ENCODE results near the gene ONECUT2. TPM values are rescaled to one million over a fixed set of nuclear protein-coding genes. Genes with fewer than 3 reads are reported as not detected.

ONECUT2 gene
- total RNA-seq, 2 experiments from 2014 or later, result not detected

GRCh38 chr18:57435846-57436190 lies 644 bp downstream of the ONECUT2 start:
- ATAC-seq, result no peak
- Mint-ChIP-seq H3K4me1 (ENCODE audit: low read depth) (peaks cover 44% of the 10 kb centered on the region), H3K27me3 (peaks cover 82% of the 10 kb centered on the region), H3K9me3 (no peaks in the 10 kb centered on the region), H3K36me3 (ENCODE audit: low read depth) (peaks cover 4% of the 10 kb centered on the region), H3K4me3 (peak overlapping the region; percentile 62), H3K27ac (no peak overlapping the region)
- intact Hi-C loops (cut with micrococcal nuclease), result loop anchor here (10.0 kb wide), 1 partner anchor 561 kb away; no protein-coding TSS in a partner anchor
- TF ChIP-seq CTCF (IDR thresholded peaks at IDR 0.05), result no peak
- peak; percentile 9 for DNase-seq
- CTCF ChIA-PET, result no interaction called here
- POLR2A ChIA-PET, result interaction anchor here (1.2 kb wide), 1 partner anchor 14 kb away, joined by 3 read pairs; no protein-coding TSS in a partner anchor

- Mint-ChIP-seq H3K9me3 (no peaks in the 10 kb centered on the region), H3K36me3 (ENCODE audit: low read depth) (peaks cover 4% of the 10 kb centered on the region), H3K27ac (peak overlapping the region; percentile 20), H3K4me3 (peak overlapping the region; percentile 62), H3K4me1 (ENCODE audit: low read depth) (peaks cover 47% of the 10 kb centered on the region), H3K27me3 (peaks cover 82% of the 10 kb centered on the region)
- ATAC-seq, result no peak
- no peak for DNase-seq
- TF ChIP-seq CTCF (IDR thresholded peaks at IDR 0.05), result no peak
- CTCF ChIA-PET, result no interaction called here
- intact Hi-C loops (cut with micrococcal nuclease), result loop anchor here (10.0 kb wide), 1 partner anchor 562 kb away; no protein-coding TSS in a partner anchor
- POLR2A ChIA-PET, result interaction anchor here (1.2 kb wide), 1 partner anchor 15 kb away, joined by 3 read pairs; no protein-coding TSS in a partner anchor
These were observed 1.2 kb downstream of the ONECUT2 start for GRCh38 chr18:57436191-57436964.

GRCh38 chr18:57436965-57437333 lies 1.8 kb downstream of the ONECUT2 start:
- Mint-ChIP-seq H3K27ac (peak overlapping the region; percentile 20), H3K9me3 (no peaks in the 10 kb centered on the region), H3K4me3 (peak overlapping the region; percentile 30), H3K4me1 (ENCODE audit: low read depth) (peaks cover 49% of the 10 kb centered on the region), H3K36me3 (ENCODE audit: low read depth) (peaks cover 4% of the 10 kb centered on the region), H3K27me3 (peaks cover 80% of the 10 kb centered on the region)
- no peak for TF ChIP-seq CTCF (IDR thresholded peaks at IDR 0.05)
- intact Hi-C loops (cut with micrococcal nuclease), result loop anchor here (10.0 kb wide), 1 partner anchor 562 kb away; no protein-coding TSS in a partner anchor
- ATAC-seq (no peak), DNase-seq (peak; percentile 6)
- ChIA-PET CTCF (interaction anchor here (1.0 to 1.4 kb wide), 2 partner anchors 688 to 689 kb away, joined by 3 read pairs; no protein-coding TSS in a partner anchor), POLR2A (no interaction called here)

GRCh38 chr18:57437402-57437765 lies 2.2 kb downstream of the ONECUT2 start:
- intact Hi-C loops (cut with micrococcal nuclease), result loop anchor here (10.0 kb wide), 1 partner anchor 563 kb away; no protein-coding TSS in a partner anchor
- no peak overlapping the region for H3K4me3 Mint-ChIP-seq
- POLR2A ChIA-PET, result no interaction called here

More at GRCh38 chr18:57437402-57437765, 2.2 kb downstream of the ONECUT2 start:
- peaks cover 77% of the 10 kb centered on the region for H3K27me3 Mint-ChIP-seq
- peaks cover 49% of the 10 kb centered on the region for H3K4me1 Mint-ChIP-seq (ENCODE audit: low read depth)
- CTCF ChIA-PET, result interaction anchor here (1.0 to 2.9 kb wide), 4 partner anchors 8 to 690 kb away, joined by 3 to 8 read pairs (median 4); no protein-coding TSS in a partner anchor
- H3K9me3 Mint-ChIP-seq, result no peaks in the 10 kb centered on the region
- TF ChIP-seq CTCF (IDR thresholded peaks at IDR 0.05), result no peak
- ATAC-seq (no peak), DNase-seq (no peak)
- H3K27ac Mint-ChIP-seq, result no peak overlapping the region
- peaks cover 4% of the 10 kb centered on the region for H3K36me3 Mint-ChIP-seq (ENCODE audit: low read depth)
